MM.1S (cell line): Measurements from ENCODE around the gene HAND2.

Experiments
- DNase-seq: peaks from one replicate; pipeline ENCODE4 v3.0.0-alpha.2; 2015
- H2AFZ ChIP-seq: fragments of 300-600 bp; sonication (generic); 2 replicates; pipeline ENCODE4 v1.6.0; 2016; ENCODE audit warnings: antibody characterized with exemption, low read length
- H3F3A ChIP-seq: fragments of 300-600 bp; sonication (generic); 2 replicates; pipeline ENCODE4 v1.6.1; 2016; ENCODE audit warnings: mild to moderate bottlenecking, antibody characterized with exemption, low read length, moderate library complexity, mixed read lengths; ENCODE audit not compliant: insufficient read depth
- H3K27ac ChIP-seq: fragments of 300-600 bp; sonication (generic); 2 replicates; pipeline ENCODE4 v1.5.1; 2016; ENCODE audit warnings: mild to moderate bottlenecking, low read length
- H3K27me3 ChIP-seq: fragments of 300-600 bp; sonication (generic); replicated peaks from 2 replicates; pipeline ENCODE4 v1.6.0; 2016; ENCODE audit warnings: low read length; ENCODE audit not compliant: insufficient read depth
- H3K36me3 ChIP-seq: fragments of 300-600 bp; sonication (generic); replicated peaks from 2 replicates; pipeline ENCODE4 v1.6.1; 2016; ENCODE audit warnings: mild to moderate bottlenecking, low read length, mixed read lengths; ENCODE audit not compliant: insufficient read depth
- H3K4me1 ChIP-seq: fragments of 300-600 bp; sonication (generic); 2 replicates; pipeline ENCODE4 v1.6.1; 2016; ENCODE audit warnings: low read length, mixed read lengths
- H3K4me2 ChIP-seq: fragments of 300-600 bp; sonication (generic); 2 replicates; pipeline ENCODE4 v1.6.0; 2016; ENCODE audit warnings: low read depth, low read length
- H3K4me3 ChIP-seq: fragments of 300-600 bp; sonication (generic); 2 replicates; pipeline ENCODE4 v1.5.1; 2016; ENCODE audit warnings: low read length, mixed read lengths
- H3K79me2 ChIP-seq: fragments of 300-600 bp; sonication (generic); 2 replicates; pipeline ENCODE4 v1.6.1; 2016; ENCODE audit warnings: mixed run types, low read length, mixed read lengths
- H3K9ac ChIP-seq: fragments of 300-600 bp; sonication (generic); 2 replicates; pipeline ENCODE4 v1.6.1; 2016; ENCODE audit warnings: low read length, mixed read lengths
- H3K9me2 ChIP-seq: fragments of 300-600 bp; sonication (generic); replicated peaks from 2 replicates; pipeline ENCODE4 v1.6.1; 2016; ENCODE audit warnings: mild to moderate bottlenecking, low read length, mixed read lengths; ENCODE audit not compliant: insufficient read depth
- H3K9me3 ChIP-seq: fragments of 300-600 bp; sonication (generic); replicated peaks from 2 replicates; pipeline ENCODE4 v1.6.1; 2016; ENCODE audit warnings: mild to moderate bottlenecking, low read length, mixed read lengths; ENCODE audit not compliant: insufficient read depth
- H4K20me1 ChIP-seq: fragments of 300-600 bp; sonication (generic); 2 replicates; pipeline ENCODE4 v1.6.1; 2016; ENCODE audit warnings: mild to moderate bottlenecking, low read length, moderate library complexity, mixed read lengths; ENCODE audit not compliant: insufficient read depth
- EZH2 ChIP-seq: fragments of 300-600 bp; sonication (generic); optimal IDR thresholded peaks from 2 replicates; pipeline ENCODE3; 2017; ENCODE audit warnings: low read depth, mild to moderate bottlenecking, antibody characterized with exemption, low read length, mixed read lengths
- EZH2phosphoT487 ChIP-seq: fragments of 300-600 bp; sonication (generic); IDR thresholded peaks from 2 replicates; pipeline ENCODE4 v1.6.1; 2018; ENCODE audit warnings: antibody characterized with exemption, low read length
- TF ChIP-seq, protein P1 (sequence below): fragments of 300-600 bp; sonication (generic); IDR thresholded peaks from 2 replicates; pipeline ENCODE4 v1.5.1; 2016; ENCODE audit warnings: antibody characterized with exemption, low read length, mixed read lengths

The HAND2 gene

DNA sequence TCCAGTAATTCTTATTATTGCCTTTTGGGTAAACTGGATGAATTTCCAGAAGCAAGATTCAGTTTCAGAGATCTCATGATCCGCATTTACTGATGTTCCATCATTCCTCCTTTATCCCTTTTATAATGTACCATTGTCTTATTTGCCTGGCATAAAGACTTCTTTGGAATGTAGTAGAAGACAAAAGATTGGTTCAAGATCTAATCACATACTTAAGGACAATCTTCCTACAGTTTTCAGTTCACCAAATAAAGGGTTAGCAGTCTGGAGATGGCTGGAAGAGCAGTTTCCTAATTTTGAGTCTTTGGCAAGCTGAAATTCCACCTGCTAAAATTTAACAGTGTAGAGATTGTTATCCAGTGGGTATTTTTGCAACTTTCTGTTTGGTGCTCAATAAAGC, 30.9 kb upstream of the HAND2 start:
- no peak overlapping the region for H3K4me2 ChIP-seq
- no peaks in the 10 kb centered on the region for H3K79me2 ChIP-seq
- no peaks in the 10 kb centered on the region for H3F3A ChIP-seq
- no peak overlapping the region for H2AFZ ChIP-seq
- DNase-seq, result no peak
- H4K20me1 ChIP-seq, result no peaks in the 10 kb centered on the region
- TF ChIP-seq, protein P1, sequence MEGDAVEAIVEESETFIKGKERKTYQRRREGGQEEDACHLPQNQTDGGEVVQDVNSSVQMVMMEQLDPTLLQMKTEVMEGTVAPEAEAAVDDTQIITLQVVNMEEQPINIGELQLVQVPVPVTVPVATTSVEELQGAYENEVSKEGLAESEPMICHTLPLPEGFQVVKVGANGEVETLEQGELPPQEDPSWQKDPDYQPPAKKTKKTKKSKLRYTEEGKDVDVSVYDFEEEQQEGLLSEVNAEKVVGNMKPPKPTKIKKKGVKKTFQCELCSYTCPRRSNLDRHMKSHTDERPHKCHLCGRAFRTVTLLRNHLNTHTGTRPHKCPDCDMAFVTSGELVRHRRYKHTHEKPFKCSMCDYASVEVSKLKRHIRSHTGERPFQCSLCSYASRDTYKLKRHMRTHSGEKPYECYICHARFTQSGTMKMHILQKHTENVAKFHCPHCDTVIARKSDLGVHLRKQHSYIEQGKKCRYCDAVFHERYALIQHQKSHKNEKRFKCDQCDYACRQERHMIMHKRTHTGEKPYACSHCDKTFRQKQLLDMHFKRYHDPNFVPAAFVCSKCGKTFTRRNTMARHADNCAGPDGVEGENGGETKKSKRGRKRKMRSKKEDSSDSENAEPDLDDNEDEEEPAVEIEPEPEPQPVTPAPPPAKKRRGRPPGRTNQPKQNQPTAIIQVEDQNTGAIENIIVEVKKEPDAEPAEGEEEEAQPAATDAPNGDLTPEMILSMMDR, result no peak
- TF ChIP-seq EZH2, result no peak
- TF ChIP-seq EZH2phosphoT487, result no peak
- no peaks in the 10 kb centered on the region for H3K9me2 ChIP-seq
- H3K36me3 ChIP-seq, result no peaks in the 10 kb centered on the region
- H3K4me1 ChIP-seq, result no peaks in the 10 kb centered on the region
- no peaks in the 10 kb centered on the region for H3K27me3 ChIP-seq
- H3K4me3 ChIP-seq, result no peak overlapping the region
- no peak overlapping the region for H3K9ac ChIP-seq
- H3K27ac ChIP-seq, result no peak overlapping the region
- no peaks in the 10 kb centered on the region for H3K9me3 ChIP-seq

DNA sequence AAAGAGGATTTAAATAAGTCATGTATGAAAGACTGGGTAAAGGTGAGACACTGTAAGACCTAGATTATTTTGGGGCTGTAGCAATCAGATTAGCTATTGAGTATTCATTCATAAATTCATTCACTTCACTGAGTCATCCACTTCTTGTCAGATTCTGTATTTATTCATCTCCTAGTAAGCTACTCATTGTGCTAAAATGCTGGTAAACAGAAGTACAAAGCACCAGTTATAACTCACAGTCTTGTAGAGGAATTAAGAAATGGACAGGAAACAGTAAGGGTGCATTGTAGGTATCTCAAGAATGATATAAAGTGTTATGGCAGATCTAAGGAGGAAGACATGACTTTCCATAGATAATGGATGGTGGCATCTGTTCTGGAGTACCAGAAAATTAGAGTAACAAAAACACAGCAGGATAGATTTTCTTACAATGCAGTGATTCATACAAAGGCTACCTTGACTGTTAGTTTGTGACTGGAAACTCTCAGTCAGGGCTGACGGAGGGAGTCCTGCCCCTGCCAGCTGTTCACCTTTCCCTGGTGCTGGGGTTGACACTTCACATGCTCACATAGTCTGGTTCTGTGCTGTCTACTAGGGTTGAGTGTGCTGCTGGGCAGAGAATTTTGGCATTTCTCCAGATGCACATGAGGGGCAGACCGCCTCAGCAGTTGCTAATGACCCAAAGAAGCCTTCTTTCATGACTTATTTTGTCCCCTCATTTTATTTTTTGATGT, 26.5 kb upstream of the HAND2 start:
- Histone ChIP-seq H3K9me3 (no peaks in the 10 kb centered on the region), H3K9me2 (no peaks in the 10 kb centered on the region), H4K20me1 (no peaks in the 10 kb centered on the region), H3K27ac (no peak overlapping the region), H3K4me2 (no peak overlapping the region), H3K79me2 (no peaks in the 10 kb centered on the region), H3K4me3 (no peak overlapping the region), H3K4me1 (no peaks in the 10 kb centered on the region), H3K27me3 (no peaks in the 10 kb centered on the region), H3K9ac (no peak overlapping the region), H3F3A (no peaks in the 10 kb centered on the region), H2AFZ (no peak overlapping the region), H3K36me3 (no peaks in the 10 kb centered on the region)
- DNase-seq, result no peak
- TF ChIP-seq, protein P1, result no peak
- TF ChIP-seq EZH2, result no peak

DNA sequence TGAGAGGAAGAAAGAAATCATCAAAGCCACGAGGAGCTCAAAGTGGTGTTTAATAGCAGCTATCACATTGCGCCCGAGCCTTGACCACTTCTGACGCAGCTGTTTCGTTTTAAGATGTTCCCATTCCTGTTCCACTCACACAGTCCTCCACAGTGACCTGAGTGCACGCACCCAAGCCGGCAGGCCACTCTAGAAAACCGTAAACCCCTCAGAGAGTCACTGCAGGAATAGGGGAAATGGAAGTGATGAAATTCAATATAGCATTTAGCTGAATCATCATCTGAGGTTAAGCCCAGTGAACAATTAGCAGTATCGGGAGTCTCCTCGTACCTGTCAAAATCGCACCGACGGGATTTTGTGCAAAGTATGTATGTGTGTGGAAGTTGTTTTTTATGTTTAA, 17.9 kb upstream of the HAND2 start:
- Histone ChIP-seq H3K4me3 (no peak overlapping the region), H3K36me3 (no peaks in the 10 kb centered on the region), H3K4me1 (no peaks in the 10 kb centered on the region), H3K4me2 (no peak overlapping the region), H4K20me1 (no peaks in the 10 kb centered on the region), H3K9me2 (no peaks in the 10 kb centered on the region), H3K27ac (no peak overlapping the region), H2AFZ (no peak overlapping the region), H3K79me2 (no peaks in the 10 kb centered on the region), H3K9ac (no peak overlapping the region), H3K9me3 (no peaks in the 10 kb centered on the region), H3F3A (no peaks in the 10 kb centered on the region), H3K27me3 (no peaks in the 10 kb centered on the region)
- no peak for TF ChIP-seq EZH2
- no peak for DNase-seq

DNA sequence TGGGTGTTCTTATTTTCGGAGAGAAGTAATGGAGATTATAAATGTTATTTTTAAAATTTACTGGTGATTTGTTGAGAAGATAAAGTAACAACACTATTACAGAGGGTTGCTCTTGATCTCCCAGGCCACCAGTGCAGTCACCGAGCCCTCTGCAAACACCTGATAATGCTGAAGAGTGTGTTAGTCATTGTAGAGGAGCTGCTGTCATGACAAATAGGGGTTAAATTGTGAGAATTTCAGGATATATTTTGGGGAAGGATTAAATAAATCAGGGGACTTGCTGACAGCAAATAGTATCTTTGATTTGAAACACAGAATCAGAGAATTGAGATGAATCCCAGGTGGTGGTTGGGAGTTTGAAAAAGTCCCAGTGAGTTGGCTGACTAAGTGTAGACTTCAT, 16.7 kb upstream of the HAND2 start:
- DNase-seq, result no peak
- Histone ChIP-seq H2AFZ (no peak overlapping the region), H3K9me3 (no peaks in the 10 kb centered on the region), H3K9me2 (no peaks in the 10 kb centered on the region), H3K36me3 (no peaks in the 10 kb centered on the region), H3K4me1 (no peaks in the 10 kb centered on the region), H3F3A (no peaks in the 10 kb centered on the region), H3K9ac (no peak overlapping the region), H3K27me3 (no peaks in the 10 kb centered on the region), H3K4me2 (no peak overlapping the region), H3K79me2 (no peaks in the 10 kb centered on the region), H3K27ac (no peak overlapping the region), H3K4me3 (no peak overlapping the region), H4K20me1 (no peaks in the 10 kb centered on the region)
- TF ChIP-seq EZH2, result no peak
- TF ChIP-seq, protein P1, result no peak
- TF ChIP-seq EZH2phosphoT487, result no peak
